ENCODE measurements around the gene MMP24. TPM values are rescaled to one million over a fixed set of nuclear protein-coding genes. Genes with fewer than 3 reads are reported as not detected.

The MMP24 gene
- total RNA-seq, 2 donors from 2014 or later, result 0.52 to 0.88 TPM

GRCh38 chr20:35286077-35286898 lies 59.8 kb downstream of the MMP24 start:
- DNase-seq (ENCODE audit: low spot score), result no peak
- intact Hi-C loops (cut with DNase I), result no loop called here

GRCh38 chr20:35286899-35287508 lies 60.5 kb downstream of the MMP24 start:
- intact Hi-C loops (cut with DNase I), result no loop called here
- no peak for DNase-seq (ENCODE audit: low spot score)

GRCh38 chr20:35287509-35288324 lies 61.2 kb downstream of the MMP24 start:
- intact Hi-C loops (cut with DNase I), result no loop called here
- no peak for DNase-seq (ENCODE audit: low spot score)

- intact Hi-C loops (cut with DNase I), result no loop called here
- DNase-seq (ENCODE audit: low spot score), result no peak
These were observed 62.0 kb downstream of the MMP24 start for GRCh38 chr20:35288325-35289060.

- intact Hi-C loops (cut with DNase I), result no loop called here
- DNase-seq (ENCODE audit: low spot score), result no peak
These were observed 63.8 kb downstream of the MMP24 start for GRCh38 chr20:35290186-35290886.

- intact Hi-C loops (cut with DNase I), result no loop called here
- no peak for DNase-seq (ENCODE audit: low spot score)
These were observed 64.5 kb downstream of the MMP24 start for GRCh38 chr20:35290887-35291417.

GRCh38 chr20:35291654-35292503 lies 65.4 kb downstream of the MMP24 start, which contains the start of gene FAM83C:
TSS of gene FAM83C (minus strand) at chr20:35292425. CDS start at chr20:35292304, 121 bp downstream.
- no peak for DNase-seq (ENCODE audit: low spot score)
- intact Hi-C loops (cut with DNase I), result no loop called here

- intact Hi-C loops (cut with DNase I), result no loop called here
- DNase-seq (ENCODE audit: low spot score), result no peak
These were observed 66.2 kb downstream of the MMP24 start for GRCh38 chr20:35292504-35293285.

- no peak for DNase-seq (ENCODE audit: low spot score)
- intact Hi-C loops (cut with DNase I), result no loop called here
These were observed 67.1 kb downstream of the MMP24 start for GRCh38 chr20:35293303-35294292.

- DNase-seq (ENCODE audit: low spot score), result no peak
- intact Hi-C loops (cut with DNase I), result no loop called here
These were observed 67.8 kb downstream of the MMP24 start for GRCh38 chr20:35294293-35294685.

GRCh38 chr20:35295058-35295457 lies 68.6 kb downstream of the MMP24 start:
- DNase-seq (ENCODE audit: low spot score), result no peak
- intact Hi-C loops (cut with DNase I), result no loop called here

- intact Hi-C loops (cut with DNase I), result no loop called here
- DNase-seq (ENCODE audit: low spot score), result peak; percentile 26
These were observed 69.2 kb downstream of the MMP24 start for GRCh38 chr20:35295674-35296073.

- DNase-seq (ENCODE audit: low spot score), result peak; percentile 66
- intact Hi-C loops (cut with DNase I), result no loop called here
These were observed 69.6 kb downstream of the MMP24 start for GRCh38 chr20:35296101-35296554.

GRCh38 chr20:35297155-35297554 lies 70.7 kb downstream of the MMP24 start:
- intact Hi-C loops (cut with DNase I), result no loop called here
- DNase-seq (ENCODE audit: low spot score), result peak; percentile 62

- peak; percentile 58 for DNase-seq (ENCODE audit: low spot score)
- intact Hi-C loops (cut with DNase I), result no loop called here
These were observed 71.2 kb downstream of the MMP24 start for GRCh38 chr20:35297740-35298139.

GRCh38 chr20:35298264-35298663 lies 71.8 kb downstream of the MMP24 start:
- intact Hi-C loops (cut with DNase I), result no loop called here
- DNase-seq (ENCODE audit: low spot score), result peak; percentile 37
